MM.1S (cell line): ENCODE results near the gene CEACAM18.

Source experiments
- EZH2 ChIP-seq: fragments of 300-600 bp; sonication (generic); optimal IDR thresholded peaks from 2 replicates; pipeline ENCODE3; 2017; ENCODE audit warnings: low read depth, mild to moderate bottlenecking, antibody characterized with exemption, low read length, mixed read lengths
- EZH2phosphoT487 ChIP-seq: fragments of 300-600 bp; sonication (generic); IDR thresholded peaks from 2 replicates; pipeline ENCODE4 v1.6.1; 2018; ENCODE audit warnings: antibody characterized with exemption, low read length
- TF ChIP-seq, protein P1 (sequence below): fragments of 300-600 bp; sonication (generic); IDR thresholded peaks from 2 replicates; pipeline ENCODE4 v1.5.1; 2016; ENCODE audit warnings: antibody characterized with exemption, low read length, mixed read lengths

DNA sequence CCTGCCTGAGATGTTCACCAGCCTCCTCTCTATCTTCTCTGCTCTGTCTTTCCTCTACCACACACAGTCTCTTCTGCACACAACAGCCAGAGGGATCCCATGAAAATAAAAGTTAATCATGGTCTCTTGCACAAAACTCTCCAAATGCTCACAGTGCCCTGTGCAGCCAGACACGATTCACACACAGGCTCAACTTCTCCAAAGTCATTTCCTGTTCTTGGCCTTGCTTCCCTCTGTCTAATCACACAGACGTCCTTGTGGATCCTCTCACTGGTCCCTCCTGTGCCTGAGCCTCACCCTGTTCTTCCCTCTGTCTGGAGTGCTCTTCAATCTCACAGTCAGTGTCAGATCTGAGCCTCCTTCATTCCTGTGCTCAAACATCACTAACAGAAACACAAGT lies 15.4 kb downstream of the CEACAM18 start:
- TF ChIP-seq EZH2phosphoT487 (no peak), EZH2 (no peak)
- TF ChIP-seq, protein P1, sequence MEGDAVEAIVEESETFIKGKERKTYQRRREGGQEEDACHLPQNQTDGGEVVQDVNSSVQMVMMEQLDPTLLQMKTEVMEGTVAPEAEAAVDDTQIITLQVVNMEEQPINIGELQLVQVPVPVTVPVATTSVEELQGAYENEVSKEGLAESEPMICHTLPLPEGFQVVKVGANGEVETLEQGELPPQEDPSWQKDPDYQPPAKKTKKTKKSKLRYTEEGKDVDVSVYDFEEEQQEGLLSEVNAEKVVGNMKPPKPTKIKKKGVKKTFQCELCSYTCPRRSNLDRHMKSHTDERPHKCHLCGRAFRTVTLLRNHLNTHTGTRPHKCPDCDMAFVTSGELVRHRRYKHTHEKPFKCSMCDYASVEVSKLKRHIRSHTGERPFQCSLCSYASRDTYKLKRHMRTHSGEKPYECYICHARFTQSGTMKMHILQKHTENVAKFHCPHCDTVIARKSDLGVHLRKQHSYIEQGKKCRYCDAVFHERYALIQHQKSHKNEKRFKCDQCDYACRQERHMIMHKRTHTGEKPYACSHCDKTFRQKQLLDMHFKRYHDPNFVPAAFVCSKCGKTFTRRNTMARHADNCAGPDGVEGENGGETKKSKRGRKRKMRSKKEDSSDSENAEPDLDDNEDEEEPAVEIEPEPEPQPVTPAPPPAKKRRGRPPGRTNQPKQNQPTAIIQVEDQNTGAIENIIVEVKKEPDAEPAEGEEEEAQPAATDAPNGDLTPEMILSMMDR = no peak
